22Rv1 (cell line): Measurements from ENCODE around the gene B3GNT4.

Experiments used
- CTCF ChIP-seq: fragments of 450-650 bp; IDR thresholded peaks from 2 replicates; pipeline ENCODE4 v1.5.1; 2017; ENCODE audit warnings: mild to moderate bottlenecking
- ZFX ChIP-seq: fragments of 450-650 bp; IDR thresholded peaks from 2 replicates; pipeline ENCODE4 v1.6.1; 2017; ENCODE audit warnings: antibody characterized with exemption, borderline replicate concordance

DNA sequence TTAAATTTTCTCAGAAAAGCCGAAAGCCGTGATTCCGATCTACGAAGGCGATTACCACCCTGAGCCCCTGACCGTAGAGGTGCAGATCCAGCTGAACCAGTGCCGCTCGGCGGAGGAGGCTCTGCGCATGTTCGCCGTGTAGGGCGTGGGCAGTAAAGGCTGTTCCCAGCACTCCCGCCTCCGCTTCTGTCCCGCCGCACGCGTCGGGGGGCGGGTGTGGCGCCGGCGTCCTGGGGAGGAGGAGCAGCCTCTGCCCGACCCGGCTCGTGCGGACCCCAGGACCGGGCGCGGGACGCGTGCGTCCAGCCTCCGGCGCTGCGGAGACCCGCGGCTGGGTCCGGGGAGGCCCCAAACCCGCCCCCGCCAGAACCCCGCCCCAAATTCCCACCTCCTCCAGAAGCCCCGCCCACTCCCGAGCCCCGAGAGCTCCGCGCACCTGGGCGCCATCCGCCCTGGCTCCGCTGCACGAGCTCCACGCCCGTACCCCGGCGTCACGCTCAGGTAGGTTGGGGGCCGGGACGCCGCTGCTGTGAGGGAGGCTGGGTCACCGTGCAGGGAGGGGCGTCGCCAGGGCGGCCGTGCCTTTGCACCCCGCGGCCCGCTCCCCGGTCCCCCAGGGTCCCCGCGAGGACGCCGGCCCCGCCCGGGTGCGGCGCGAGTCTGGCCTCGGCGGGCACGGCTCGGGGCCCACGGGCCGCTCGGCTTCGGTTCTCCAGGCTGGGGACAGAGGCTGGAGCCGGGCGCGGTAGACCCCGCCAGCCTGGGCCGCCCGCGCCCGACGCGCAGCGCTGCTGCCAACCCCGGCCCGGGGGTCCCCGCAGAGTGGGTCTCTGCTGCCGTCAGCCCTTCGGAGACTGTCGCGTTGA lies at the start of gene B3GNT4:
- TF ChIP-seq CTCF = no peak
- no peak for TF ChIP-seq ZFX
